Cardiac muscle cell (in vitro differentiated cells and primary cell): ENCODE data around the gene NR1I2. TPM values are rescaled to one million over a fixed set of nuclear protein-coding genes. Genes with fewer than 3 reads are reported as not detected.

Experiments
- DNase-seq, 2 donors: peaks; one replicate each; pipeline versions ENCODE4 v3.0.0 to v3.0.0-alpha.2; 2010 to 2017; ENCODE audit warnings: low read depth in 1 of 2, low spot score in 1 of 2
- H3K27ac ChIP-seq: fragments of 200-600 bp; sonication (generic); 2 replicates; pipeline ENCODE4 v1.5.1; 2016
- H3K27me3 ChIP-seq: fragments of 200-600 bp; sonication (generic); 2 replicates; pipeline ENCODE4 v1.6.0; 2016; ENCODE audit warnings: control low read depth
- H3K36me3 ChIP-seq: fragments of 200-600 bp; sonication (generic); 2 replicates; pipeline ENCODE4 v1.5.1; 2016; ENCODE audit warnings: control low read depth
- H3K4me1 ChIP-seq: fragments of 200-600 bp; sonication (generic); 2 replicates; pipeline ENCODE4 v1.8.1; 2017; ENCODE audit warnings: low read depth, mild to moderate bottlenecking, mixed run types
- H3K4me3 ChIP-seq: fragments of 200-600 bp; sonication (generic); 2 replicates; pipeline ENCODE4 v1.5.1; 2016; ENCODE audit warnings: mild to moderate bottlenecking
- H3K9me3 ChIP-seq: fragments of 200-600 bp; sonication (generic); 2 replicates; pipeline ENCODE4 v1.5.1; 2017; ENCODE audit warnings: low read depth, mild to moderate bottlenecking, control low read depth
- polyA plus RNA-seq: library from polyadenylated mRNA; unstranded; fragments of >200 nt; fragmentation: Nextera tagmentation; extraction: Ambion mirVana; gene quantifications from 2 replicates; pipeline ENCODE4 v1.2.1, GENCODE V29; 2016
- total RNA-seq: library from RNA; depleted of rRNA; stranded (reverse); fragments of >200 nt; gene quantifications from 2 replicates; pipeline ENCODE4 v1.2.3, GENCODE V29; 2016
- TF ChIP-seq, protein P1 (sequence below): IDR thresholded peaks from 2 replicates; pipeline ENCODE4 v1.5.1; 2012; ENCODE audit warnings: low read depth, mild to moderate bottlenecking, low read length

The NR1I2 gene
- total and polyA plus RNA-seq, 2 experiments from 2014 or later, result 0.06 TPM; not detected in 1

DNA sequence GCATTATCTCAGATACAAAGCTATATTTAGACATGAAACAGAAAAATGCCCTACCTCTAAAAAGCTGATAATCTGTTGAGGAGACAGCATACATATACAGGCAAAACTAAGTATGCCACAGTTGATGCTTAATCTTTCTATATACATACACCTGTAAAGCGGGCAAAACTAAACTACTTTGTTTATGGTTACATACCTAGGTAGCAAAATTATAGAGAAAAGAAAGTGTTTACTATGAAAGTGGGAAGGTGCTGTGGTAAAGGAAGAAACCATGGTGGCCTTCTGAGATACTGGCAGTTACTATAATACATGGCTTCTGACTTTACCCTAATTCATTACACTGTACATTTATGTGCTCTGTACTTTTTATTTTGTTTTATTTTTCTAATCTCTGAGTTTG lies 36.0 kb upstream of the NR1I2 start:
- H3K27ac ChIP-seq, result no peak overlapping the region
- TF ChIP-seq, protein P1, sequence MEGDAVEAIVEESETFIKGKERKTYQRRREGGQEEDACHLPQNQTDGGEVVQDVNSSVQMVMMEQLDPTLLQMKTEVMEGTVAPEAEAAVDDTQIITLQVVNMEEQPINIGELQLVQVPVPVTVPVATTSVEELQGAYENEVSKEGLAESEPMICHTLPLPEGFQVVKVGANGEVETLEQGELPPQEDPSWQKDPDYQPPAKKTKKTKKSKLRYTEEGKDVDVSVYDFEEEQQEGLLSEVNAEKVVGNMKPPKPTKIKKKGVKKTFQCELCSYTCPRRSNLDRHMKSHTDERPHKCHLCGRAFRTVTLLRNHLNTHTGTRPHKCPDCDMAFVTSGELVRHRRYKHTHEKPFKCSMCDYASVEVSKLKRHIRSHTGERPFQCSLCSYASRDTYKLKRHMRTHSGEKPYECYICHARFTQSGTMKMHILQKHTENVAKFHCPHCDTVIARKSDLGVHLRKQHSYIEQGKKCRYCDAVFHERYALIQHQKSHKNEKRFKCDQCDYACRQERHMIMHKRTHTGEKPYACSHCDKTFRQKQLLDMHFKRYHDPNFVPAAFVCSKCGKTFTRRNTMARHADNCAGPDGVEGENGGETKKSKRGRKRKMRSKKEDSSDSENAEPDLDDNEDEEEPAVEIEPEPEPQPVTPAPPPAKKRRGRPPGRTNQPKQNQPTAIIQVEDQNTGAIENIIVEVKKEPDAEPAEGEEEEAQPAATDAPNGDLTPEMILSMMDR, result no peak
- no peaks in the 10 kb centered on the region for H3K27me3 ChIP-seq
- no peaks in the 10 kb centered on the region for H3K4me1 ChIP-seq
- no peaks in the 10 kb centered on the region for H3K36me3 ChIP-seq
- no peak overlapping the region for H3K4me3 ChIP-seq
- no peak for DNase-seq
- H3K9me3 ChIP-seq, result no peaks in the 10 kb centered on the region

DNA sequence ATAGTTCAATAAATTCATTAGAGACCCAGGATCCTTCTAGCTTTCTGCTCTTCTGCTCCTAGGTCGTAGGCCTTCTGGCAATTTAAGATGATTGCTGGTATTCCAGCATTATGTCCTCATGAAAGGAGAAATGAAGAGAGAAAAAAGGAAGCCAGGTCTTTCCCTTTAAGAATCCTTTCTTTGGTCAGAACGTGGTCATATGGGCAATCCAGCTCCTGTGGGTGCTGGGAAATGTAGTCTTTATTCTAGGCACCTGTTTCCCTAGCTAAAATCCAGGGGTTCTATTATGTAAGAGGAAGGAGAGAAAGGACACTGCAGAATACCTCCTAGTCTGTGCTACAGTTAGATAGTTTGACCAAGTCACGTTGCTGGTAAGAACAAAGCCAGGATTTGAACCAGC lies 35.5 kb upstream of the NR1I2 start:
- Histone ChIP-seq H3K27ac (no peak overlapping the region), H3K4me3 (no peak overlapping the region), H3K9me3 (no peaks in the 10 kb centered on the region), H3K27me3 (no peaks in the 10 kb centered on the region), H3K4me1 (no peaks in the 10 kb centered on the region), H3K36me3 (no peaks in the 10 kb centered on the region)
- TF ChIP-seq, protein P1, result no peak
- no peak for DNase-seq

DNA sequence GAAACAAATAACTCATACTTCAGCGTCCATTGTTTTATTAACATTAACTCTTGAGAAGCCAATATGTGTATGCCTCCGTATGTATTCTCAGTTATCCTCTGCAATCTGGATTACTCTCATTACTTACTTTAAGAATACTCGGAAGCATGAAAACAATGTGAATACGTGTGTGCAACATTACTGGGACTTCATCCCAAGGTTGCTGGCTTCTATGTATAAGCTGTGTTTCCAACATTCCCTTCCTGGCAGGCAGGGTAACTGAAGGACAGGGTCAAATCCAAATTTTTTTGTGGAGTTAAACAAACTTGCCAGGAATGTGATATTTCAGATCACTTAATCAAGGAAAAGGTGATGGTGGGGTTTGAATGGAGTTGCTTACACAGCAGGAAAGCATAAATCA lies 34.5 kb upstream of the NR1I2 start:
- no peaks in the 10 kb centered on the region for H3K9me3 ChIP-seq
- no peak for DNase-seq
- TF ChIP-seq, protein P1, result no peak
- no peaks in the 10 kb centered on the region for H3K27me3 ChIP-seq
- no peak overlapping the region for H3K27ac ChIP-seq
- no peak overlapping the region for H3K4me3 ChIP-seq
- no peaks in the 10 kb centered on the region for H3K36me3 ChIP-seq
- no peaks in the 10 kb centered on the region for H3K4me1 ChIP-seq

DNA sequence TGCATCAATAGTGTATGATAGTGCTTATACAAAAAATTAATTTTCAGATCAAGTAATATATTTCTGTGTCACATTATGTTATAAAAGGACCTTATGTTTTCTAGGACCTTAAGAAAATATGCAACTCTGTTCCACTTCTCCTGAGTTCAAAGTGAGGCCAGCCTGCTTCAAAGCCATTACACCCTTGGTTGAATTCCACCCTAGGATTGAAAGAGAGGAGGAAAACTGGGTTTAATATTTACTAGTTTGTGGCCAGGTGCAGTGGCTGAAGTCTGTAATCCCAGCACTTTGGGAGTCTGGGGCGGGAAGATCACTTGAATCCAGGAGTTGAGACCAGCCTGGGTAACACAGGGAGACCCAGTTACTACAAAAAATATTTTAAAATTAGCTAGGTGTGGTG lies 32.9 kb upstream of the NR1I2 start:
- H3K27me3 ChIP-seq, result no peaks in the 10 kb centered on the region
- no peak for DNase-seq
- TF ChIP-seq, protein P1, result no peak
- H3K9me3 ChIP-seq, result no peaks in the 10 kb centered on the region
- H3K4me1 ChIP-seq, result no peaks in the 10 kb centered on the region
- H3K36me3 ChIP-seq, result no peaks in the 10 kb centered on the region
- H3K27ac ChIP-seq, result no peak overlapping the region
- H3K4me3 ChIP-seq, result no peak overlapping the region

DNA sequence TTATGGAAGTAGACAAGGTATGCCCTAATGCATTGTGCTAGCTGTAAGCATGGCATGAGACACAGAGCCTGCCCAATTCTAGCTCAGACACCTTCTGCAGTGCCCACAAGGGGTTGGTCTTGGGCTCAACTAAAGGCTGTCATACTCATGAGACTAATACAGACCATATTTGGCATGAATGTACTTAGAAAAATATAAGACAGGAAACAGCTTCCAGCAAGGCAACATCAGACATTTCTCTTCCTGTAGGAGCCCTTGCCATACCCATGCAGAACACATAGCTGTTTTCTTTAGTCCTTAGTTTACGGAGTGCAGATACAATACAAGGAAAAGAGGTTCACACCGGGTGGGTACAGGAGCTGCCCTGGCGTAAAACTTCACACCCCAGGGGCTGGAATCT lies 30.5 kb upstream of the NR1I2 start:
- no peak overlapping the region for H3K27ac ChIP-seq
- TF ChIP-seq, protein P1, result no peak
- no peaks in the 10 kb centered on the region for H3K9me3 ChIP-seq
- H3K4me3 ChIP-seq, result no peak overlapping the region
- no peaks in the 10 kb centered on the region for H3K4me1 ChIP-seq
- H3K27me3 ChIP-seq, result no peaks in the 10 kb centered on the region
- no peaks in the 10 kb centered on the region for H3K36me3 ChIP-seq
- no peak for DNase-seq

DNA sequence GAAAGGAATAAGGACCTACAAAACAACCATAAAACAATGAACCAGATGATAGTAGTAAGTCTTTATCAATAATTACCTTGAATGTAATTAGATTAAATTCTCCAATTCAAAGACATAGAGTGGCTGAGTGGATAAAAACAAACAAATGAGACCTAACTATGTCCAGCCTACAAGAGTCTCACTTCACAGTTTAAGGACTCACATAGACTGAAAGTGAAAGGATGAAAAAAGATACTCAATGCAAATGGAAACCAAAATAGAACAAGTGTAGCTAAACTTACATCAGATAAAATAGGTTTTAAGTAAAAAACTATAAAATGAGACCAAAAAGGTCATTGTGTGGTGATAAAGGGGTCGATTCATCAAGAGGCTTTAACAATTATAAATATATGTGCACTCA lies 21.9 kb upstream of the NR1I2 start:
- TF ChIP-seq, protein P1, result no peak
- Histone ChIP-seq H3K9me3 (no peaks in the 10 kb centered on the region), H3K27me3 (no peaks in the 10 kb centered on the region), H3K4me1 (no peaks in the 10 kb centered on the region), H3K4me3 (no peak overlapping the region), H3K27ac (no peak overlapping the region), H3K36me3 (no peaks in the 10 kb centered on the region)
- DNase-seq, result no peak
